Heart right ventricle (tissue), 16 donors: ENCODE data around the gene HLF. TPM values are rescaled to one million over a fixed set of nuclear protein-coding genes. Genes with fewer than 3 reads are reported as not detected.
A peak's percentile ranks its signal among the peaks of the same experiment; 100 is the strongest.

ENCODE experiments used
- ATAC-seq, 8 donors: fragments of 200-7000 bp; cut with Tn5 transposase; one replicate each; pipeline ENCODE4 v1.9.1; 2020; ENCODE audit warnings: mild to moderate bottlenecking in 8 of 8, moderate library complexity in 8 of 8, moderate number of reproducible peaks in 1 of 8
- DNase-seq, 2 donors: peaks; one replicate each; pipeline ENCODE4 v3.0.0-alpha.2; 2020
- H3K27ac ChIP-seq, 10 donors: fragments of 200-600 bp; sonication (generic) in 2 of 10; one replicate each; pipeline versions ENCODE4 v1.5.0 to v1.8.0; 2020 to 2022; ENCODE audit warnings: mild to moderate bottlenecking in 3 of 10
- H3K27me3 ChIP-seq, 7 donors: fragments of 200-600 bp; one replicate each; pipeline ENCODE4 v1.8.0; 2021 to 2022; ENCODE audit warnings: mild to moderate bottlenecking in 2 of 7
- H3K36me3 ChIP-seq, 9 donors: fragments of 200-600 bp; sonication (generic) in 1 of 9; one replicate each; pipeline versions ENCODE4 v1.5.0 to v1.8.0; 2020 to 2022; ENCODE audit warnings: mild to moderate bottlenecking in 2 of 9
- H3K4me1 ChIP-seq, 9 donors: fragments of 200-600 bp; sonication (generic) in 1 of 9; one replicate each; pipeline versions ENCODE4 v1.5.0 to v1.8.0; 2020 to 2022; ENCODE audit warnings: mild to moderate bottlenecking in 4 of 9
- H3K4me3 ChIP-seq, 10 donors: fragments of 200-600 bp; sonication (generic) in 2 of 10; one replicate each; pipeline versions ENCODE4 v1.5.0 to v1.8.0; 2020 to 2022; ENCODE audit warnings: mild to moderate bottlenecking in 7 of 10, moderate library complexity in 2 of 10
- H3K9me3 ChIP-seq, 11 donors: fragments of 200-600 bp in 10 of 11; sonication (generic) in 2 of 11; one replicate each; pipeline versions ENCODE4 v1.5.0 to v1.8.0; 2013 to 2022; ENCODE audit warnings: mild to moderate bottlenecking in 2 of 11, control low read depth in 1 of 11, moderate library complexity in 1 of 11
- CTCF ChIP-seq, 9 donors: fragments of 200-600 bp; sonication (generic) in 2 of 9; IDR thresholded peaks; one replicate each; pipeline versions ENCODE4 v1.5.0 to v1.8.0; 2021 to 2022; ENCODE audit warnings: antibody characterized with exemption in 9 of 9, mild to moderate bottlenecking in 5 of 9, moderate library complexity in 1 of 9
- WGBS, 2 donors: extraction: QIAGEN DNeasy Blood & Tissue Kit; methylation state at CpG; one replicate each; pipeline ENCODE4 v1.1.7; 2013; ENCODE audit warnings: inconsistent platforms in 1 of 2; 5-methylcytosine and 5-hydroxymethylcytosine counted together
- intact Hi-C, 10 donors: fragments of 100-400 bp; cut with DNase I; formaldehyde crosslinking; loops; one replicate each; pipeline versions ENCODE4 v1.11.1 to v1.14.2; 2022
- polyA plus RNA-seq, 2 donors: library from polyadenylated mRNA; stranded (reverse); fragments of 200-250 nt; gene quantifications; one replicate each; pipeline ENCODE4 v1.2.3, GENCODE V29; 2013
- total RNA-seq, 10 donors: library from RNA; stranded (reverse); fragmentation: NEBNext Ultra II Directional in 3 of 10; extraction: Animal tissue kit (Norgen Biotek cat#: 25700) in 3 of 10; gene quantifications; one replicate each; pipeline versions ENCODE4 v1.2.1 to v1.2.4, GENCODE V29; 2021 to 2023
- donor health status: Arrhythmogenic right ventricular cardiomyopathy.
- donor health status: ischemic (EF 13 %, LVEDD 7.1; RV severe dilation, severe dysfunction).
- donor health status: healthy with polysubstance abuse.
- donor health status: DM: no; HTN: yes; CAD: no.
- donor health status: DM: no; HTN: no; CAD: no.
- donor health status: ischemic (EF 25% LVEDD 6.9; RV normal size, moderate dysfunction).
- donor health status: ischemic (EF 25% LVEDD 5.7; RV mildly dilated, moderate dysfunction).
- donor health status: healthy.
- donor health status: DM: yes; HTN: yes; CAD: no.
- donor health status: Ischemic cardiomyopathy.
- donor health status: ischemic (EF 35%, LVEDD 5.7; RV mildly dilated, moderate dysfunction).
- donor health status: nonischemic (EF 11% LVEDD 7.7; RV severe dilation, severe dysfunction).
- donor health status: DM: yes; HTN: yes; CAD: no.
- donor health status: PGD.
- donor health status: ischemic (EF 29% LVEDD 5.4; RV normal size, mild dysfunction).
- donor health status: nonischemic (EF 23%, LVEDD 6.1; RV moderate dilation, normal function).

HLF gene
- total and polyA plus RNA-seq, 12 donors, result 4.1 to 42.5 (median 30.1) TPM

GRCh38 chr17:55289978-55290377, 25.2 kb downstream of the HLF start:
- WGBS, 2 donors, result 82 to 90% methylated on average over 4 of the region's 4 CpGs

GRCh38 chr17:55290492-55291113, 25.8 kb downstream of the HLF start:
- H3K4me1 ChIP-seq, result peaks cover 0 to 68% (median 49%) of the 10 kb centered on the region in 9 donors
- intact Hi-C loops, result loop anchor here in 5 of 10 donors (5.0 to 10.0 kb wide), 5 partner anchors 53 to 296 kb away; no protein-coding TSS in a partner anchor
- peak overlapping the region in 6 of 10 donors; percentile 45 to 92 (median 80) for H3K27ac ChIP-seq
- H3K36me3 ChIP-seq, result peaks cover 0 to 22% (median 0%) of the 10 kb centered on the region in 9 donors
- peaks cover 0 to 11% (median 0%) of the 10 kb centered on the region in 11 donors for H3K9me3 ChIP-seq
- H3K27me3 ChIP-seq, result no peaks in the 10 kb centered on the region
- 74% methylated on average over 5 of the region's 5 CpGs for WGBS, 2 donors
- no peak for TF ChIP-seq CTCF (IDR thresholded peaks at IDR 0.05)
- H3K4me3 ChIP-seq, result no peak overlapping the region
- no peak for DNase-seq
- ATAC-seq, result no peak

More at GRCh38 chr17:55289978-55290377, 25.2 kb downstream of the HLF start:
- Histone ChIP-seq H3K4me1 (peaks cover 2 to 68% (median 49%) of the 10 kb centered on the region in 9 donors), H3K9me3 (peaks cover 0 to 11% (median 0%) of the 10 kb centered on the region in 11 donors), H3K4me3 (no peak overlapping the region), H3K36me3 (peaks cover 0 to 22% (median 0%) of the 10 kb centered on the region in 9 donors), H3K27me3 (no peaks in the 10 kb centered on the region), H3K27ac (peak overlapping the region in 7 of 10 donors; percentile 45 to 92 (median 76))
- intact Hi-C loops, result loop anchor here in 6 of 10 donors (5.0 to 10.0 kb wide), 7 partner anchors 53 to 435 kb away; partner anchors contain the start of genes MMD (in 2 of the 6) and TMEM100 (in 1 of the 6)
- no peak for ATAC-seq
- peak in 1 of 9 donors; percentile 4 for TF ChIP-seq CTCF (IDR thresholded peaks at IDR 0.05)
- DNase-seq, result no peak

GRCh38 chr17:55291114-55291507, 26.4 kb downstream of the HLF start:
- no peaks in the 10 kb centered on the region for H3K27me3 ChIP-seq
- WGBS, 2 donors, result 91 to 94% methylated on average over 1 of the region's 1 CpG
- peak overlapping the region in 2 of 10 donors; percentile 51 to 92 for H3K27ac ChIP-seq
- intact Hi-C loops, result loop anchor here in 5 of 10 donors (5.0 to 10.0 kb wide), 5 partner anchors 54 to 296 kb away; no protein-coding TSS in a partner anchor
- DNase-seq (no peak), ATAC-seq (no peak)
- H3K9me3 ChIP-seq, result peaks cover 0 to 11% (median 0%) of the 10 kb centered on the region in 11 donors
- no peak for TF ChIP-seq CTCF (IDR thresholded peaks at IDR 0.05)
- H3K4me1 ChIP-seq, result peaks cover 0 to 68% (median 46%) of the 10 kb centered on the region in 9 donors
- peaks cover 0 to 22% (median 0%) of the 10 kb centered on the region in 9 donors for H3K36me3 ChIP-seq
- no peak overlapping the region for H3K4me3 ChIP-seq

- H3K4me3 ChIP-seq, result no peak overlapping the region
- intact Hi-C loops, result loop anchor here in 5 of 10 donors (5.0 to 10.0 kb wide), 5 partner anchors 55 to 297 kb away; no protein-coding TSS in a partner anchor
- H3K4me1 ChIP-seq, result peaks cover 0 to 60% (median 36%) of the 10 kb centered on the region in 9 donors
- WGBS, 2 donors, result 83 to 88% methylated on average over 5 of the region's 5 CpGs
- ATAC-seq, result no peak
- no peak overlapping the region for H3K27ac ChIP-seq
- no peaks in the 10 kb centered on the region for H3K27me3 ChIP-seq
- peaks cover 0 to 11% (median 0%) of the 10 kb centered on the region in 11 donors for H3K9me3 ChIP-seq
- DNase-seq, result no peak
- H3K36me3 ChIP-seq, result peaks cover 0 to 22% (median 0%) of the 10 kb centered on the region in 9 donors
- no peak for TF ChIP-seq CTCF (IDR thresholded peaks at IDR 0.05)
These were observed 27.3 kb downstream of the HLF start for GRCh38 chr17:55292094-55292493.
